NT2/D1 (cell line): Measurements from ENCODE around the gene ITGA1.

Experiments used
- SUZ12 ChIP-seq: IDR thresholded peaks from 2 replicates; pipeline ENCODE4 v1.6.1; 2011; ENCODE audit not compliant: insufficient read length, insufficient read depth; ENCODE audit errors: extremely low read depth
- YY1 ChIP-seq: IDR thresholded peaks from 2 replicates; pipeline ENCODE4 v1.6.1; 2011; ENCODE audit not compliant: insufficient read length, insufficient read depth
- ZNF274 ChIP-seq: IDR thresholded peaks from 2 replicates; pipeline ENCODE4 v1.6.1; 2011; ENCODE audit warnings: mild to moderate bottlenecking, low read depth, low read length

DNA sequence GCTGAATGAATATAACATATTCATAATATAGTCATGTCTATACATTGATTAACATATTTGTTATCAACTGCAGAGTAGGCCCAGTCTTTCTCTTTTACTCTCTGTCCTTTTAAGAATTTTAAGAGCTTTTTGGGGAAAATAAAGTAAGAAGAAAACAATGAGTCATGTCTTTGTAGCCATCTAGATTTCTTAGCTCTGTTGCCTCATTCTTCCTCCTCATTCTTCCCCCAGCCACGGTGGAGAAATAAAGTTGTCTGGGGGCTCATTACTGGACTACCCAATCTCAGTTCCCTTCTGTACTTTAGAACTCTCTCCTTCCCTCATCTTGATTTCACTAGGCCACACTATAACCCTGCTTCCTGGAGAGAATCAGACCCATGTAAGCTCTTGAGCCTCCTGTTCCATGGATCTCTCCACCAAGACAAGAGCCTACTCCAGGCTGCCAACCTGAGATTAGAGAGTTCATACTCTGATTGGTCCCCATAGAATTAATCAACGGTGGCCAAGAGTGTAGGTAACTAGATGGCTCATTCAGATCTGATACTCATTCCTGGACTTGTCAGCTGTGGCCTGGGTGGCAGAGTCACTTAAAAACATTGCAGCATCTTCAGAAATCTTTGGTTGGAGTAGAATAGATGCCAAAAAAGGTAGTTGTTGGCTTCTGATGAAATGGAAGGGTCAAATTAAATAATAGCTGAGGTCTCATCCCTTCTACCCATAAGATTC is 44.2 kb downstream of the ITGA1 start:
- TF ChIP-seq YY1 = no peak
- no peak for TF ChIP-seq ZNF274
- no peak for TF ChIP-seq SUZ12
